Measurements from ENCODE around the gene MEOX2.

DNA sequence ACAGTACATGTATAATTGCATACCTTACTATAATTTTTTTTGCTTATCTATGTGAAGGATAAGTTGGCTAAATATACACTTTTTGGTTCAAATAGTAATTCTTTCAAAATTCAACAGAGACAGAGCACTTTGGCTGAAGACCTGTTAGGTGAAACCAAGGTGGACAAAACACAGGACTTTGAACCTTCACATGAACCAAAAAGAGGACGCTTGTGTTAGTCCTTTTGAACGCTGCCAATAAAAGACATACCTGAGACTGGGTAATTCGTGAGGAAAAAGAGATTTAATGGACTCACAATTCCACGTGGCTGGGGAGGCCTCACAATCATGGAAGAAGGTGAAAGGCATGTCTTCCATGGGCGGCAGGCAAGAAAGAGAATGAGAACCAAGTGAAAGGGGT, 120.0 kb downstream of the MEOX2 start:
- TF ChIP-seq CEBPB (IDR thresholded peaks at IDR 0.05), result no peak
- no peak for TF ChIP-seq RCOR1 (IDR thresholded peaks at IDR 0.05; ENCODE audit: low read depth, low read length)
- TF ChIP-seq, protein P1, sequence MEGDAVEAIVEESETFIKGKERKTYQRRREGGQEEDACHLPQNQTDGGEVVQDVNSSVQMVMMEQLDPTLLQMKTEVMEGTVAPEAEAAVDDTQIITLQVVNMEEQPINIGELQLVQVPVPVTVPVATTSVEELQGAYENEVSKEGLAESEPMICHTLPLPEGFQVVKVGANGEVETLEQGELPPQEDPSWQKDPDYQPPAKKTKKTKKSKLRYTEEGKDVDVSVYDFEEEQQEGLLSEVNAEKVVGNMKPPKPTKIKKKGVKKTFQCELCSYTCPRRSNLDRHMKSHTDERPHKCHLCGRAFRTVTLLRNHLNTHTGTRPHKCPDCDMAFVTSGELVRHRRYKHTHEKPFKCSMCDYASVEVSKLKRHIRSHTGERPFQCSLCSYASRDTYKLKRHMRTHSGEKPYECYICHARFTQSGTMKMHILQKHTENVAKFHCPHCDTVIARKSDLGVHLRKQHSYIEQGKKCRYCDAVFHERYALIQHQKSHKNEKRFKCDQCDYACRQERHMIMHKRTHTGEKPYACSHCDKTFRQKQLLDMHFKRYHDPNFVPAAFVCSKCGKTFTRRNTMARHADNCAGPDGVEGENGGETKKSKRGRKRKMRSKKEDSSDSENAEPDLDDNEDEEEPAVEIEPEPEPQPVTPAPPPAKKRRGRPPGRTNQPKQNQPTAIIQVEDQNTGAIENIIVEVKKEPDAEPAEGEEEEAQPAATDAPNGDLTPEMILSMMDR (IDR thresholded peaks at IDR 0.05), result no peak
- TF ChIP-seq MYC (IDR thresholded peaks at IDR 0.05; ENCODE audit: borderline replicate concordance, low read length), result no peak
- no peak for TF ChIP-seq EP300 (IDR thresholded peaks at IDR 0.05)
- TF ChIP-seq POLR2A (IDR thresholded peaks at IDR 0.05; ENCODE audit: low read length), result no peak
- TF ChIP-seq MAX (IDR thresholded peaks at IDR 0.05), result no peak
- no peak for TF ChIP-seq CBX2 (IDR thresholded peaks at IDR 0.05; ENCODE audit: borderline replicate concordance, low read depth)
- no peak for TF ChIP-seq HOXA7 (CRISPR knock-in tag; IDR thresholded peaks at IDR 0.05)
- TF ChIP-seq BHLHE40 (IDR thresholded peaks at IDR 0.05; ENCODE audit: low read depth, low read length), result no peak
- no peak for TF ChIP-seq PHF8 (IDR thresholded peaks at IDR 0.05; ENCODE audit: borderline replicate concordance, low read depth)
- no peak for TF ChIP-seq EHMT2 (IDR thresholded peaks at IDR 0.05; ENCODE audit: low read depth)

Measured in A549 (cell line).